Measurements from ENCODE around the gene EIF3B.
A peak's percentile ranks its signal among the peaks of the same experiment; 100 is the strongest.
"Not testable (repeated sequence)": the region's sequence is repeated elsewhere in the genome, so short reads cannot be mapped to it uniquely, and the experiment has no call there.

The EIF3B gene

DNA sequence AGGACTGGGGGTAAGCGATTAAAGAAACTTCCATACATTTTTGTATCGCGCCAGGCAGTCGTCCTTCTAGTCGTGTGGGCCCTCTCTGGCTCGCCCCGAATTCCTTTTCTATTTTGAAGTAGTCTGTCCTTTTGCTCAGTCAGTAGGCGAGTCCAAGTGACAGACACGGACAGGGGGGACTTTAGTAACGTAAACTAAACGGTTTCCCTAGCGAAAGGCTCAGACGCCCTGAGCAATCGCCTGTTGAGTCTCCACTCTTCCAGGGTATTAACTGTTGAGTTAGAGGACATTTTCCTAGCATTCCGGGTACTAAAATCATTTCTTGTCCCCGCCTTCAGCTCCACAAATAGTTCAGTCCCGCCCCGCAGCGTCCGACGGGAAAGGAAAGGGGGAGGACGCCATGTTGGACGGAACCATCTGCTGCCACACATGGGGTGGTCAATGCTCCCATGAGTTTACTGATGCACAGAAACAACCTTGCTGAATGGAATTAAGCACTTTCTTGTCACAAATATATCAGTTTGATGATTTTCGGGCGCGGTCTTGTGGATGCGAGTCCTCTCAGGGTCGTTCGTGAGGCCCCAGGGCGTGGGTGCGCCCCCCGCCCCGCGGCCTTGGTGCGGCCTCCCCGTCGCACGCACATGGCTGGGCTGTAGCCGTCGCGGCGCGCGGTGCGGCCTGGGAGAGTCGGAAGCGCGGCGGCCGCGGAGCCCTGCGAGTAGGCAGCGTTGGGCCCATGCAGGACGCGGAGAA is at the start of gene EIF3B:
Gene EIF3B (plus strand): TSS at position 642 of the 753 bp plus-strand sequence. CDS start 95 bp downstream, at position 737.
- DNase-seq: peak; percentile 81 to 82 (median 82)

DNA sequence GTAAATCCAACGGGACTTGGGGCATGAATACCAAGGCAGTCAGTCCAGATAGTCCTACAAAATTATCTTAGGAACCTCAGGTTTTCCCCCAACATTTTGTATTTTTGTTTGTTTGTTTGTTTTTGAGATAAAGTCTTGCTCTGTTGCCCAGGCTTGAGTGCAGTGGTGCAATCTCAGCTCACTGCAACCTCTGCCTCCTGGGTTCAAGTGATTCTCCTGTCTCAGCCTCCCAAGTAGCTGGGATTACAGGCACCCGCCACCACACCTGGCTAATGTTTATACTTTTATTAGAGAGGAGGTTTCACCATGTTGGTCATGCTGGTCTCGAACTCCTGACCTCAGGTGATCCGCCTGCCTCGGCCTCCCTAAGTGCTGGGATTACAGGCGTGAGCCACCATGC is 49.4 kb upstream of the EIF3B start:
- DNase-seq: not testable (repeated sequence)

DNA sequence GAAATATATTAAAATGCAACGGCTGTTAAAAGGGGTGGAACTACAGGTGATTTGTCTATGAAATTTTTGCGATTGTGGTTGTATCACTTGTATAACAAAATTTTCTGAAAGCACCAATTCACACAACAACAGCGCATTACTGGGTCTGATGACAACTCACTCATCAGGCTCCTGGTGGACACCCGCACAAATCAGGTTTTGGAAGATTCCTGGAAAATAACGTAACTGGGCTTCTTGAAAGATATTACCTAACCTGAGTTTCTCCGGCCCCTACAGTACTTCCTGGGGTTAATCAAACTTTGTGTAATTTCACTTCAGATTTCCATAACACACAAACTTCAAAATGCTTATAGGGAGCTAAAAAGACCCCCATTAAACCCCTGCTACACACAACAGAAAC is 47.9 kb upstream of the EIF3B start:
- no peak for DNase-seq

DNA sequence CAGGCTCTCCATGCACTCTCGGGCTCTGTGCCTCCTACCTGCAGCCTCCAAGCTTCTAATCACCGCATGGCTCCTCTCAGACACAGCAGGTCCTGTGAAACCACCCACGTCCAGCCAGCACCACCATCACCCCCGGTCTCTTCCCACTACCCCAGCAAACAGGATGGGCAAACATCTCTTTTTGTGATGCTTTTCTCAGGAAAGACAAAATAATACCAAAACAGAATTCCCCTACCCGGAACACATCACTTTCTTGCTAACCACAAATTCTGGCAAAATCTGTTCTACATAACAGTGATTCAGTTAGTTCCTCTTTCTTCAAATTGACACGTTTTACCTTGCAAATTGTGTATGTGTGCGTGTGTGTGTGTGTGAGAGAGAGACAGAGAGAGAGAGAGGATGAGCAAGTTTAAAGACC is 46.9 kb upstream of the EIF3B start:
- DNase-seq: no peak

DNA sequence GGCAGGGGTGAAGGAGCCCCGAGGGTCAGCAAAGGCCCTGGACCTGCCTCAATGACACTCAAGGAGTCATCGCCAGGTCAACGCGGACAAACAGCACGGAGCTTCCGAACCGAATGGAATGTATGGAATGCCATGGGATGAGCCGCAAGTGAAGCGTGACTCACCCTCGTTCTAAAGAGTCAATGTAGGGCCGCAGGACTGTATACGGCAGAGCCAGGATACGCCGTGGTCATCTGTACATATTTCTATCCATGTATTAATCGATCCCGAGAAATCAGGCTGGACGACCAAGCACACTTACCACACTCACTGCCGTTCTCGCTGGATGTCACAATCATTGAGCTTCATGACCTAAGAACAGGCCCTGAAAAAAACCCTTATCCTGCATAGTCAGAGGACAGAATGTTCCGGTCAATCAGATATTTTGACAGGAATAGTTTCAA is 44.7 kb upstream of the EIF3B start:
- DNase-seq: no peak

DNA sequence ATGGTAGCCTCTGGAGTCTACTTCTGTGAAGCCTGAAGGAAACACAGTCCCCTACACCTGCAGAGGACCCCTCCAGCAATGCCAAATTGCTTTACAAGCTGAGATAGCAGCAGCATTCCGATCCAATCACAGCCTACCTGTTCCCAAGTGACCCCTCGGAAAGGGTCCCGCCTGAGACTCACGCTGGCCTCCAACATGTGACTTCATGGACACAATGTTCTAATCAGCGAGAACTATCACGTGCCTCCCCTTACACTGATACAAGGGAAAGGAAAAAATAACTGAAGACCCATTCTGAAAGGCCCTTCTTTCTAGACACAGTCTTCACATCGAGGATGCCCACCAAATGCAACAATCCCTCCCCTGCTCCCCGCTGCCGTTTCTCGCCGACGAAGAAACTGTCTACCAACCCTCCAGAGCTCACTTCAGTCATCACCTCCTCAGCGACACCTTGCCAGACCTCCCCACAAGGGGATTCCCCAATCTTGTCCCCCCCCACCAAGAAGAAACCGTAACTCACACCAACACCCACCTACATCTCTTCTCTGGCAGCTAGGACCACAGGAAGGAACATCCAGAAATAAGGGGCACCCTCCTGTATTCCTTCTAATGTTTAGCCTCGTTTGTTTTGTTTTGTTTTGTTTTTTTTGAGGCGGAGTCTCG is 42.2 kb upstream of the EIF3B start:
- DNase-seq: no peak

DNA sequence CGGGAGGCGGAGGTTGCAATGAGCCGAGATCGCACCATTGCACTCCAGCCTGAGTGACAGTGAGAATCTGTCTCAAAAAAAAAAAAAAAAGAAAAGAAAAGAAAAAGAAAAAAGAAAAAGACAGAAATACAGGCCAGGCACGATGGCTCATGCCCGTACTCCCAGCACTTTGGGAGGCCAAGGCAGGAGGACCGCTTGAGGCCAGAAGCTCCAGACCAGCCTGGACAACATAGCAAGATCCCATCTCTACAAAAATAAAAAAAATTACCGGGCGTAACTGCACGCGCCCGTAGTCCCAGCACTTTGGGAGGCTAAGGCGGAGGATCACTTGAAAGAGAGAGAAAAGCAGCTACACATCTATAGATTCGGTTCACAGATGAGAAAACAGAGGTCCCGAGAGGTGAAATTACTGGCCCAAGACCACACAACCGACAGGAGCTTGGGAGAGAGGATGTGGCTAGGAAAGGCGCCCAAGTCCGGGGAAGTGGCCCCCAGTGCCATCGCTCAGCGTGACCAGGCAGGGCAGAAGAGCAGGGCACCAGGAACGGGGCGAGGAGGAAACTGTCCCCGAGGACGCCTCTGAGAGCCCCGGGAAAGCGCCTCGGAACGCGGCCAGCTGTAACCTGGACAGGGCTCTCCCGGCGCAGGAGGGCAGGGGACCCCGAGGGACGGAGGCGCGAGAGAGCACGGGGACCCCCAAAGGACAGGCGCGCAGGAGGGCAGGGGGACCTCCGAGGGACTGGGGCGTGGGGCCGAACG is 41.0 kb upstream of the EIF3B start:
- no peak for DNase-seq

DNA sequence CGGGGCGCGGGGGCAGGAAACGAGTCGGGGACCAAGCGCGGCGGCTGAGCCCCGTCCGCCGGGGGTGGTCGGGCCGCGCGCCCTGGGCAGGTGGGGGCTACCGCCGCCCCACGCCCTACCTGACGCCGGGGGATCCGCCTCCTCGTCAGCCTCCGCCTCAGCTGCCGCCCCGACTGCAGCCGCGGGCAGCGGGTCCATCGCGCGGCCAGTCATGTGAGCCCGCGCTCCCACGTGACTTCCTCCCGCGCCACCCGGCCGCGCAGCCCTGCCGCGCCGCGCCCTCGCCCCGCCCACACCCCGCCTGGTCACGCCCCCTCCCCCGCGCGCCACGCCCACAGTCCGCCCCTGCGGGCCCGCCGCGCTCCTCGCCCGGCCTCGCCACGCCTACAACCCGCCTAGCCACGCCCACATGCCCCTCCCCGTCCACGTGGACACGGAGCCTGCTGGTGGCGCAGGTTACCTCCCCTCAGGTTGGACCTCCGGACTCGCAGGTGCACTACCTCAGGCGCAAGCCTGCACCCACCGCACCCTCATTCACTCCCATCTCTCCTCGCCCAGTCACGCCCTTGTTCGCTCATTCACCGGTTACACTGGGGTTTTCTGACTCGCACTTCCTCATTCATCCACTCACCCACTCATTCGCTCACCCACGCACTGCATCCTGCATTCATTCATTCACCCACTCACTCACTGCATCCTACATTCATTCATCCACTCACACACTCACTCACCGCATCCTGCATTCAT is 40.2 kb upstream of the EIF3B start, which contains the start of gene SNX8:
Gene SNX8 (minus strand): TSS at position 233 of the 747 bp plus-strand sequence. CDS start 20 bp downstream, at position 213.
- peak; percentile 91 to 98 (median 96) for DNase-seq

DNA sequence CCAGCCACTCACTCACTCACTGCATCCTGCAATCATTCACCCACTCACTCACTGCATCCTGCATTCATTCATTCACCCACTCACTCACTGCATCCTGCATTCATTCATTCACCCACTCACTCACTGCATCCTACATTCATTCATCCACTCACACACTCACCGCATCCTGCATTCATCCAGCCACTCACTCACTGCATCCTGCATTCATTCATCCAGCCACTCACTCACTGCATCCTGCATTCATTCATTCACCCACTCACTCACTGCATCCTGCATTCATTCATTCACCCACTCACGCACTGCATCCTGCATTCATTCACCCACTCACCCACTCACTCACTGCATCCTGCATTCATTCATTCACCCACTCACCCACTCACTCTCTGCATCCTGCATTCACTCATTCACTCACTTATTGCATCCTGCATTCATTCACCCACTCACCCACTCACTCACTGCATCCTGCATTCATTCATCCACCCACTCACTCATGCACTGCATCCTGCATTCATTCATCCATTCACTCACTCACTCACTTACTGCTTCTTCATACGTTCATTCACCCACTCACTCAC is 39.6 kb upstream of the EIF3B start:
- DNase-seq: not testable (repeated sequence)

DNA sequence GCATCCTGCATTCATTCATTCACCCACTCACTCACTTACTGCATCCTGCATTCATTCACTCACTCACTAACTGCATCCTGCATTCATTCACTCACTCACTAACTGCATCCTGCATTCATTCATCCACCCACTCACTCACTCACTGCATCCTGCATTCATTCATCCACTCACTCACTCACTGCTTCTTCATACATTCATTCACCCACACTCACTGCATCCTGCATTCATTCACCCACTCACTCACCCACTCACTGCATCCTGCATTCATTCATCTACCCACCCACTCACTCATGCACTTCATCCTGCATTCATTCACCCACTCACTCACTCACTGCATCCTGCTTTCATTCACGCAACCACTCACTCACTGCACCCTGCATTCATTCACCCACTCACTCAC is 38.8 kb upstream of the EIF3B start:
- no peak for DNase-seq

DNA sequence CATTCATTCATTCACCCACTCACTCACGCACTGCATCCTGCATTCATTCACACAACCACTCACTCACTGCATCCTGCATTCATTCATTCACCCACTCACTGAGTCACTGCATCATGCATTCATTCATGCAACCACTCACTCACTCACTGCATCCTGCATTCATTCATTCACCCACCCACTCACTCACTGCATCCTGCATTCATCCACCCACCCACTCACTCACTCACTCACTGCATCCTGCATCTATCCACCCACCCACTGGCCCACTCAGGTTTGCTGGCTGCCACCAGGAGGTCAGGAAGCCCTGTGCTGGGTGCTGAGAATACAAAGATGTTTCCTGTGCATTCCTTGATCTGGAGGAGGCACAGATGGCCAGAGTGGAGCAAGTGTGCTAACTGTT is 38.0 kb upstream of the EIF3B start:
- DNase-seq: no peak

DNA sequence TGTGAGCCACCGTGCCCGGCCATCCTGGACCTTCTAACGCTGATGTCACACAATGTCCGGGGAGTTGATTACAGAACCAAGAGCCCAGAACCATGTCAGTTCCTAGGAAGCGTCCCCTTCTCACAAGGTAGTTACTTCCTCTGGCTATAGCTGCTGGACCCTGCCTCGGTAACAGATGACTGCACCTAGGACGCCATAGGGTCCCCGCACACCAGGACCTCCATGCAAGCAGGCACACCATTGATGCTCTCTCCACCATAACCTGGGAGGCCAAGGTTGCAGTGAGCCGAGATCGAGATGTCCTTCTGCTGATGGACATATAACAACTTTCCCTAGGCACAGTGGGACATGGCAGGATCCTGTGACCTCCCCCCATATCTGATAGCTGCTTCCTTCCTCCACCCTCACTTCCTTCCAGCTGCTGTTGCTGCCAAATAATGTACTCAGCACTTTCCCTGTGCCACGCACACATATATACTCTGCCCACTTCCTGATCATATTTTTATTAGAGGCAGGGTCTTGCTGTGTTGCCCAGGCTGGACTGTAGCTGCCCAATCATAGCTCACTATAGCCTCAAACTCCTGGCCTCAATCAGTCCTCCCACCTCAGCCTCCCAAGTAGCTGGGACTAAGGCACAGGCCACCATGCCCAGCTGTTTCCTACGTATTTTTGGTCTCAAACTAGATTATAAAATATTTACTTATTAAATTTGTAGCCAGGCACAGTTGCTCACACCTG is 36.9 kb upstream of the EIF3B start:
- DNase-seq: no peak

DNA sequence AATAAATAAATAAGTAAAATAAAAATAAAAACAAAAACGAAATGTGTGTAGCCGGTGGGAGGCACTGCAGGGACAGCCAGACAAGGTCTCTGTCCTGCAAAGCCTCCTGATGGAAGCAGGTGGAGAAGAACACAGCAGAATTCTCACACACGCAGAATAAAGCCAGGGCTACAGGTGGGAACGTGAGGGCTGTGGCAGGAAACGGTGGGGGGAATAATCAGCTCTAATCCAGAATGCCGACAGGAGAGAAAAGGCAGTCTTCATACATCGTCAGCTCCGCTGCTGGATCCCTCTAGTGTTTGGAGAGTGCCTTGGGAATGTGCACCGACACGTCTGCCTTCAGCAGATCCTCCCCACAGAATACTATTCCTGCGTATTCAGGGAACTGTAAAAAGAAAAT is 33.6 kb upstream of the EIF3B start:
- no peak for DNase-seq

DNA sequence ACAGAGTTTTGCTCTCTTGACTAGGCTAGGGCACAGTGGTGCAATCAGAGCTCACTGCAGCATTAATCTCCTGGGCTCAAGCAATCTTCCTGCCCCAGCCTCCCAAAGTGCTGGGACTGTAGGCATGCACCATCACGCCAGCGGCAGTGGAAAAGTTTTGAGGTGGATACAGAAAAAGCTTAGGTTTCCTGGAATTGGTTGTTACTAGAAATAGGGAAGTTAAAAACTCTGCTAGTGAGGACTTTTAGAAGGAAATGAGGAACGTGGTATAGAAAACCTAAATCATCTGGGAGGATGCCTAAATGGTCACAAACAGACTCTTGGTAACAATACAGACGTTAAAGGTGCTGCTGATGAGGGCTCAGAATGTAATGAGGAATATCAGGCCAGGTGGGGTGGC is 29.5 kb upstream of the EIF3B start:
- no peak for DNase-seq

DNA sequence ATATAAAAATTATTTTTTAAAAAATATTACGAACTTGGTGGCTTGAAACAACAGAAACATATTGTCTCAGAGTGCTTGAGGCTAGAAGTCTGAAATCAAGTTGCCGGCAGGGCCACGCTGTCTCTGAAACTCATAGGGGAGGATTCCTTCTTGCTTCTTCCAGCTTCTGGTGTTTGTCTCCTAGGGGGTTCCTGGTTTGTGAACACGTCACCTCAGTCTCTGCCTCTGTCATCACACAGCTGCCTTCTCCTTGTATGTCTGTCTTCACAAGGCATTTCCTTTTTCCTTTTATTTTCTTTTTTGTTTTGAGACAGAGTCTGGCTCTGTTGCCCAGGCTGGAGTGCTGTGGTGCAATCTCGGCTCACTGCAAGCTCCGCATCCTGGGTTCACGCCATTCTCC is 27.7 kb upstream of the EIF3B start:
- no peak for DNase-seq

DNA sequence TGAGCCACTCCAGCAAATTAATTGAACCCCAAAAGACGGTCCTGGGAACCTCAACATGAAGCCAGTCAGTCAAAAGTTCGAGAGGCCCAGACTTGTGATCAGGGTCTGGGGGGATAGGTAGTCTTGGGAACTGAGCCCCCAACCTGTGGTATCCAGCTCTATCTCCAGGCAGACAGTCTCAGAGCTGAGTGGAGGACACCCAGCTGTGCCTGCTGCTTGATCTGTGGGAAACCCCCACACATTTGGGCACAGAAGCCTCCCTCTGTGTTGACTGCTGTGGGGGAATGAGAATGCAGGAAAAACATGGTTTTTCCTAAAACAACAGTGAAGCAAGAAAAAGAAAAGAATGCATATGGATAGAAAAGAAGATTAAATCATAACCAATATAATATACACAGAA is 24.1 kb upstream of the EIF3B start:
- no peak for DNase-seq

DNA sequence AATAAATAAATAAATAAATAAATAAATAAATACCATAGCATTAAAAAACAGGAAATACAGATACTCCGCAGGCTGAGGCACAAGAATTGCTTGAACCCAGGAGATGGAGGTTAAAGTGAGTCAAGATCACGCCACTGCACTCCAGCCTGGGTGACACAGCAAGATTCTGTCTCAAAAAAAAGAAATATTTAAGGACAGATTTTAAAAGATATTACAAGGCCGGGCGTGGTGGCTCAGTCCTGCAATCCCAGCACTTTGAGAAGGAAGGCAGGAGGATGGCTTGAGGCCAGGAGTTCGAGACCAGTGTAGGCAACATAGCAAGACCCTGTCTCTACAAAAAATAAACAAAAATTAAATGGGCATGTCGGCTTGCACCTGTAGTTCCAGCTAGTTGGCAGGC is 22.9 kb upstream of the EIF3B start:
- no peak for DNase-seq

DNA sequence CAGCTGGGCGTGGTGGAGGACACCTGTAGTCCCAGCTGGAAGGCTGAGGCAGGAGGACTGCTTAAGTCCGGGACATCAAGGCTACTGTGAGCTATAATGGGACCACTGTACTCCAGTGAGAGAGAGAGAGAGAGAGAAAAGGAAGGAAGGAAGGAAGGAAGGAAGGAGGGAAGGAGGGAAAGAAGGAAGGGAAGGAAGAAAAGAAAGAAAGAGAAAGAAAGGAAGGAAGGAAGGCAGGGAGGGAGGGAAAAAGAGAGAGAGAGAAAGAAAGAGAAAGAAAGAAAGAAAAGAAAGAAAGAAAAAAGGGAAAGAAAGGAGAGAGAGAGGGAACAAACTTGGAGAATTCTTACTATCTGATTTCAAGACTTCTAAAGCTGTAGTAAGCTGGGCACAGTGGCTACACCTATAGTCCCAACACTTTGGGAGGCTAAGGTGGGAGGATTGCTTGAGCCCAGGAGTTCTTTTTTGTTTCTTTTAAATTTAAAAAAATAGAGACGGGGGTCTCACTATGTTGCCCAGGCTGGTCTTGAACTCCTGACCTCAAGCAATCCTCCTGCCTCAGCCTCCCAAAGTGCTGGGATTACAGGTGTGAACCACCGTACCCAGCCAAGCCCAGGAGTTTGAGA is 21.9 kb upstream of the EIF3B start:
- DNase-seq: not testable (repeated sequence)

DNA sequence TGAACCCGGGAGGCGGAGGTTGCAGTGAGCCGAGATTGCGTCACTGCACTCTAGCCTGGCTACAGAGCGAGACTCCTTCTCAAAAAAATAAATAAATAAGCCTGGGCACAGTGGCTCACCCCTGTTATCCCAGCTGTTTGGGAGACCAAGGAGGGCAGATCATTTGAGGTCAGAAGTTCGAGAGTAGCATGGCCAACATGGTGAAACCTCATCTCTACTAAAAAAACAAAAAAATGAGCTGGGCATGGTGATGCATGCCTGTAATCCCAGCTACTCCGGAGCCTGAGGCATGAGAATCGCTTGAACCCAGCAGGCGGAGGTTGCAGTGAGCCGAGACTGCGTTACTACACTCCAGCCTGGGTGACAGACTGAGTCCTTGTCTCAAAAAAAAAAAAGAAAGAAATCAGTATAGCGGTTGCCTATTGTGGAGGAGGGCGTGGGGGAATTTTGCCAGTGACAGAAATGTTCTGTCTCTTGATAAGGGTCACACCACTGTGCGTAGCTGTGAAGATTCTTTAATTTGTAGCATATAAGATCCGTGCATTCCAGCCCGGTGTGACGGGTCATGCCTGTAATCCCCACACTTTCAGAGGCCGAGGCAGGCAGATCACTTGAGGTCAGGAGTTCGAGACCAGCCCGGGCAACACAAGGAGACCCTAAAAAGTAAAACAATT is 17.9 kb upstream of the EIF3B start:
- no peak for DNase-seq

DNA sequence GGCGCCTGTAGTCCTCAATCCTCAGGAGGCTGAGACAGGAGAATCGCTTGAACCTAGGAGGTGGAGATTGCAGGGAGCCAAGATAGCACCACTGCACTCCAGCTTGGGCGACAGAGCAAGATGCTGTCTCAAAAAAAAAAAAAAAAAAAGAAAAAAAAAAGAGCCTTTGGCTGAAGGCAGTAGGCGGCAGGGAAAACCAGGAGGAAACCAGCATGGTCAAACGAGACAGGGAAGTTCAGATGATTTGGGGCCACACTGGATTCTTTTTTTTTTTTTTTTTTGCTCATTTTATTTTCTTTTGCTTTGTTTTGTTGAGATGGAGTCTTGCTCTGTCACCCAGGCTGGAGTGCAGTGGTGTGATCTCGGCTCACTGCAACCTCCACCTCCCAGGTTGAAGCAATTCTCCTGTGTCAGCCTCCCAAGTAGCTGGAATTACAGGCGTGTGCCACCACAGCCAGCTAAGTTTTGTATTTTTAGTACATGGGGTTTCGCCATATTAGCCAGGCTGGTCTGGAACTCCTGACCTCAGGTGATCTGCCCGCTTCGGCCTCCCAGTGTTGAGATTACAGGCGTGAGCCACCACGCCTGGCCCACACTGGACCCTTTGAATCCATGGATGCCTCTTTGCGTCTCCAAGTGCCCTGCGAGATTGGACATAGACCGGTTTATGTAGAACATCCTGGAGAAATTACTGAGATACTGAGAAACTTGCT is 7.1 kb upstream of the EIF3B start:
- not testable (repeated sequence) for DNase-seq
